ENCODE data around the gene COL18A1. TPM values are rescaled to one million over a fixed set of nuclear protein-coding genes. Genes with fewer than 3 reads are reported as not detected.

Gene COL18A1
- total RNA-seq, 4 donors from 2014 or later = 64.7 to 110 (median 98.9) TPM

- DNase-seq (ENCODE audit: low spot score) (no peak), ATAC-seq (ENCODE audit: low FRiP score) (no peak)
- no peak for TF ChIP-seq CTCF (IDR thresholded peaks at IDR 0.05)
These were observed 16.9 kb upstream of the COL18A1 start for GRCh38 chr21:45388011-45388521.

- TF ChIP-seq CTCF (IDR thresholded peaks at IDR 0.05) = no peak
- ATAC-seq (ENCODE audit: low FRiP score) (no peak), DNase-seq (ENCODE audit: low spot score) (no peak)
These were observed 16.2 kb upstream of the COL18A1 start for GRCh38 chr21:45388611-45389296.

GRCh38 chr21:45390121-45390751, 14.7 kb upstream of the COL18A1 start:
- TF ChIP-seq CTCF (IDR thresholded peaks at IDR 0.05) = no peak
- no peak for DNase-seq (ENCODE audit: low spot score)
- no peak for ATAC-seq (ENCODE audit: low FRiP score)

GRCh38 chr21:45390831-45391742, 13.9 kb upstream of the COL18A1 start:
- TF ChIP-seq CTCF (IDR thresholded peaks at IDR 0.05) = no peak
- DNase-seq (ENCODE audit: low spot score) (no peak), ATAC-seq (ENCODE audit: low FRiP score) (no peak)

- no peak for ATAC-seq (ENCODE audit: low FRiP score)
- DNase-seq (ENCODE audit: low spot score) = no peak
- TF ChIP-seq CTCF (IDR thresholded peaks at IDR 0.05) = no peak
These were observed 13.0 kb upstream of the COL18A1 start for GRCh38 chr21:45391743-45392572.

- ATAC-seq (ENCODE audit: low FRiP score) (no peak), DNase-seq (ENCODE audit: low spot score) (no peak)
These were observed 12.4 kb upstream of the COL18A1 start for GRCh38 chr21:45392573-45392971.

More at GRCh38 chr21:45392573-45392971, 12.4 kb upstream of the COL18A1 start:
- no peak for TF ChIP-seq CTCF (IDR thresholded peaks at IDR 0.05)
